ENCODE results near the gene DNAH17.

DNA sequence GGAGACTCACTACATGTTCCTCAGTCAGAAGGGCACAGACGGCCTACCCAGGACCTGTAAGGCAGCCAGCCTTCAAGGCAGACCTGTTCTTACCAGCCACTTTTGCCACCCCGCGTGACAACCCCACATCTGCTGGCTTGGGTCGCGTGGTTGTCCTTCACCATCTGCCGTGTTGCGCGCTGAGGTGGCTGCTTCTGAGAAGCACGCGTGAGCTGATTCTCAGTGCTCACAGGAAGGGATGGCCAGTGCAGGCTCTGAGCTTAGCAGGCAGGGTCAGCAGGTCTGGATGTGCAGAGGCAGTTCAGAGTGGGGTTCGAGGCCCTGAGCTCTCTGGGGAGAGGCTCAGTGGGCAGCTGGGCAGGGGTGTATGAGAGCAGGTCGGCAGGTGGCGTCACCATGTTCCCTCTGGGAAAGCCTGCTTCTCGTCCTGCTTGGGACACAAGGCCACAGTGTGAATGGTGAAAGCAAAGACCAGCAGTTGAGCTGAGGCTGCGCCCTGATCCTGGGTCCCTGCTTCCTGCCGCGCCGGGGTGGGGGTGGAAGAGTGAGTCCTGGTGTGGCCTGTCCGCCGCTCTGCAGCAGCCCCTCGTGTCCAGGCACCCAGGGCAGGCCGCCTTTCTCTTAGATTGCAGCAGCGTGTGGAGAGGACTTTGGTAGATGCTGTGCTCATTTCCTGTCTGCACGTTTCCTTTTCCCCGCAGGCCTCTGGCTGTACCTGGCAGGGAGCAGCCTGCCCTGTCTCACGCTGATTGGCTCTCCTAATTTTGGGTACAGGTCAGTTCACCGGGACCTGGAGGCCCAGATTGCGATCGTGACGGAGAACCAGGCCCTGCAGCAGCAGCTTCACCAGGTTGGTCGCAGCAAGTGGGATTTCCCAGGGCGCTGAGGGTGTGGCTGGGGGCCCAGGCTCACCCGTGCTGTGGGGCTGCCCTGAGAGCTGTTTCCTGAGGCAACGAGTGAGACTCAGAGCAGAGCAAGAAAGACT is 162.7 kb downstream of the DNAH17 start:
- TF ChIP-seq EZH2 (IDR thresholded peaks at IDR 0.05) (no peak), TCF7L2 (IDR thresholded peaks at IDR 0.05; ENCODE audit: borderline replicate concordance, extremely low read depth, insufficient read depth, insufficient read length) (no peak), EZH2phosphoT487 (IDR thresholded peaks at IDR 0.05; ENCODE audit: borderline replicate concordance) (no peak), POLR2A (IDR thresholded peaks at IDR 0.05; ENCODE audit: borderline replicate concordance, extremely low read depth, insufficient read depth, insufficient read length) (no peak), RAD21 (IDR thresholded peaks at IDR 0.05; ENCODE audit: low read depth) (no peak), POLR2AphosphoS5 (IDR thresholded peaks at IDR 0.05; ENCODE audit: low read depth, low read length) (no peak), SP1 (IDR thresholded peaks at IDR 0.05; ENCODE audit: low read depth) (no peak), CEBPB (IDR thresholded peaks at IDR 0.05; ENCODE audit: low read depth) (no peak), YY1 (IDR thresholded peaks at IDR 0.05; ENCODE audit: extremely low read depth, insufficient replicate concordance, low read depth, low read length) (no peak)
- TF ChIP-seq, protein P1, sequence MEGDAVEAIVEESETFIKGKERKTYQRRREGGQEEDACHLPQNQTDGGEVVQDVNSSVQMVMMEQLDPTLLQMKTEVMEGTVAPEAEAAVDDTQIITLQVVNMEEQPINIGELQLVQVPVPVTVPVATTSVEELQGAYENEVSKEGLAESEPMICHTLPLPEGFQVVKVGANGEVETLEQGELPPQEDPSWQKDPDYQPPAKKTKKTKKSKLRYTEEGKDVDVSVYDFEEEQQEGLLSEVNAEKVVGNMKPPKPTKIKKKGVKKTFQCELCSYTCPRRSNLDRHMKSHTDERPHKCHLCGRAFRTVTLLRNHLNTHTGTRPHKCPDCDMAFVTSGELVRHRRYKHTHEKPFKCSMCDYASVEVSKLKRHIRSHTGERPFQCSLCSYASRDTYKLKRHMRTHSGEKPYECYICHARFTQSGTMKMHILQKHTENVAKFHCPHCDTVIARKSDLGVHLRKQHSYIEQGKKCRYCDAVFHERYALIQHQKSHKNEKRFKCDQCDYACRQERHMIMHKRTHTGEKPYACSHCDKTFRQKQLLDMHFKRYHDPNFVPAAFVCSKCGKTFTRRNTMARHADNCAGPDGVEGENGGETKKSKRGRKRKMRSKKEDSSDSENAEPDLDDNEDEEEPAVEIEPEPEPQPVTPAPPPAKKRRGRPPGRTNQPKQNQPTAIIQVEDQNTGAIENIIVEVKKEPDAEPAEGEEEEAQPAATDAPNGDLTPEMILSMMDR (IDR thresholded peaks at IDR 0.05 in 2 of 3, conservative IDR thresholded peaks at IDR 0.05 in 1 of 3; ENCODE audit: borderline replicate concordance in 1 of 3, insufficient read depth in 1 of 3, low read depth in 2 of 3, low read length in 2 of 3), result no peak
- TF ChIP-seq, protein P2, sequence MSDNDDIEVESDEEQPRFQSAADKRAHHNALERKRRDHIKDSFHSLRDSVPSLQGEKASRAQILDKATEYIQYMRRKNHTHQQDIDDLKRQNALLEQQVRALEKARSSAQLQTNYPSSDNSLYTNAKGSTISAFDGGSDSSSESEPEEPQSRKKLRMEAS (IDR thresholded peaks at IDR 0.05), result no peak
- TF ChIP-seq, protein P3, sequence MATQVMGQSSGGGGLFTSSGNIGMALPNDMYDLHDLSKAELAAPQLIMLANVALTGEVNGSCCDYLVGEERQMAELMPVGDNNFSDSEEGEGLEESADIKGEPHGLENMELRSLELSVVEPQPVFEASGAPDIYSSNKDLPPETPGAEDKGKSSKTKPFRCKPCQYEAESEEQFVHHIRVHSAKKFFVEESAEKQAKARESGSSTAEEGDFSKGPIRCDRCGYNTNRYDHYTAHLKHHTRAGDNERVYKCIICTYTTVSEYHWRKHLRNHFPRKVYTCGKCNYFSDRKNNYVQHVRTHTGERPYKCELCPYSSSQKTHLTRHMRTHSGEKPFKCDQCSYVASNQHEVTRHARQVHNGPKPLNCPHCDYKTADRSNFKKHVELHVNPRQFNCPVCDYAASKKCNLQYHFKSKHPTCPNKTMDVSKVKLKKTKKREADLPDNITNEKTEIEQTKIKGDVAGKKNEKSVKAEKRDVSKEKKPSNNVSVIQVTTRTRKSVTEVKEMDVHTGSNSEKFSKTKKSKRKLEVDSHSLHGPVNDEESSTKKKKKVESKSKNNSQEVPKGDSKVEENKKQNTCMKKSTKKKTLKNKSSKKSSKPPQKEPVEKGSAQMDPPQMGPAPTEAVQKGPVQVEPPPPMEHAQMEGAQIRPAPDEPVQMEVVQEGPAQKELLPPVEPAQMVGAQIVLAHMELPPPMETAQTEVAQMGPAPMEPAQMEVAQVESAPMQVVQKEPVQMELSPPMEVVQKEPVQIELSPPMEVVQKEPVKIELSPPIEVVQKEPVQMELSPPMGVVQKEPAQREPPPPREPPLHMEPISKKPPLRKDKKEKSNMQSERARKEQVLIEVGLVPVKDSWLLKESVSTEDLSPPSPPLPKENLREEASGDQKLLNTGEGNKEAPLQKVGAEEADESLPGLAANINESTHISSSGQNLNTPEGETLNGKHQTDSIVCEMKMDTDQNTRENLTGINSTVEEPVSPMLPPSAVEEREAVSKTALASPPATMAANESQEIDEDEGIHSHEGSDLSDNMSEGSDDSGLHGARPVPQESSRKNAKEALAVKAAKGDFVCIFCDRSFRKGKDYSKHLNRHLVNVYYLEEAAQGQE (IDR thresholded peaks at IDR 0.05; ENCODE audit: low read depth), result no peak
- TF ChIP-seq, protein P4, sequence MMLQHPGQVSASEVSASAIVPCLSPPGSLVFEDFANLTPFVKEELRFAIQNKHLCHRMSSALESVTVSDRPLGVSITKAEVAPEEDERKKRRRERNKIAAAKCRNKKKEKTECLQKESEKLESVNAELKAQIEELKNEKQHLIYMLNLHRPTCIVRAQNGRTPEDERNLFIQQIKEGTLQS (IDR thresholded peaks at IDR 0.05), result no peak
- TF ChIP-seq, protein P5, sequence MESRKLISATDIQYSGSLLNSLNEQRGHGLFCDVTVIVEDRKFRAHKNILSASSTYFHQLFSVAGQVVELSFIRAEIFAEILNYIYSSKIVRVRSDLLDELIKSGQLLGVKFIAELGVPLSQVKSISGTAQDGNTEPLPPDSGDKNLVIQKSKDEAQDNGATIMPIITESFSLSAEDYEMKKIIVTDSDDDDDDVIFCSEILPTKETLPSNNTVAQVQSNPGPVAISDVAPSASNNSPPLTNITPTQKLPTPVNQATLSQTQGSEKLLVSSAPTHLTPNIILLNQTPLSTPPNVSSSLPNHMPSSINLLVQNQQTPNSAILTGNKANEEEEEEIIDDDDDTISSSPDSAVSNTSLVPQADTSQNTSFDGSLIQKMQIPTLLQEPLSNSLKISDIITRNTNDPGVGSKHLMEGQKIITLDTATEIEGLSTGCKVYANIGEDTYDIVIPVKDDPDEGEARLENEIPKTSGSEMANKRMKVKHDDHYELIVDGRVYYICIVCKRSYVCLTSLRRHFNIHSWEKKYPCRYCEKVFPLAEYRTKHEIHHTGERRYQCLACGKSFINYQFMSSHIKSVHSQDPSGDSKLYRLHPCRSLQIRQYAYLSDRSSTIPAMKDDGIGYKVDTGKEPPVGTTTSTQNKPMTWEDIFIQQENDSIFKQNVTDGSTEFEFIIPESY (IDR thresholded peaks at IDR 0.05; ENCODE audit: extremely low read depth, insufficient replicate concordance, low read length), result no peak

Measured in HCT116 (cell line).